Small intestine (tissue), 4 donors: Measurements from ENCODE around the gene TGM2. TPM values are rescaled to one million over a fixed set of nuclear protein-coding genes. Genes with fewer than 3 reads are reported as not detected.

ENCODE experiments used
- polyA plus RNA-seq, 4 donors: library from polyadenylated mRNA; stranded (reverse) in 3 of 4; unstranded in 1 of 4; fragments of 200-250 nt in 3 of 4; fragments of 120-200 nt in 1 of 4; gene quantifications; one replicate each; pipeline versions ENCODE4 v1.2.1 to v1.2.3, GENCODE V29; 2013
- donor health status: healthy with polysubstance abuse.
- donor health status: Bipolar disorder and iron deficiency.
- donor health status: healthy.

The TGM2 gene
- polyA plus RNA-seq, 4 donors: 19.7 to 332 (median 59.1) TPM

Other genes with a start within 250 kb of the TGM2 start
- gene TTI1, start 131.8 kb downstream of the TGM2 start, polyA plus RNA-seq: 10 to 100 TPM in 1 of 4 donors, 1 to 10 TPM in 3; 5.7 to 21.4 (median 6.8) TPM
- gene RPRD1B, start 131.5 kb downstream of the TGM2 start, polyA plus RNA-seq: 10 to 100 TPM in 3 of 4 donors, 1 to 10 TPM in 1; 9.2 to 34.7 (median 13.6) TPM
- gene KIAA1755, start 95.5 kb upstream of the TGM2 start, polyA plus RNA-seq: 1 to 10 TPM in 3 of 4 donors, under 1 TPM in 1; 0.45 to 5.6 (median 1.5) TPM
- gene BPI, start 138.9 kb upstream of the TGM2 start, polyA plus RNA-seq: under 1 TPM in 1 of 4 donors, not detected in 3; 0.27 TPM
- under 1 TPM in 1 of 4 donors, not detected in 3; 0.49 TPM for gene LBP, start 181.2 kb upstream of the TGM2 start, polyA plus RNA-seq